K562 (cell line): ENCODE results near the gene ABHD16B. TPM values are rescaled to one million over a fixed set of nuclear protein-coding genes. Genes with fewer than 3 reads are reported as not detected.

Experiments
- ATAC-seq: fragments of 200-7000 bp; cut with Tn5 transposase; 3 replicates; pipeline ENCODE4 v1.9.1; 2020; ENCODE audit warnings: moderate library complexity
- BruUV-seq: library from RNA; stranded (reverse); fragments of 400-500 nt; replicated peaks from 2 replicates; lab custom pipeline; 2021; lab: Mats Ljungman, UMichigan
- CTCF ChIA-PET: fragments of 300-600 bp; formaldehyde crosslinking; extraction: SDS; loops from one replicate; lab custom pipeline; 2021; ENCODE audit warnings: low intra/inter-chr PET ratio; lab: Yijun Ruan, JAX
- POLR2A ChIA-PET: fragments of 300-600, 350-650 bp; sonication (Branson Sonifier 250); formaldehyde crosslinking; extraction: SDS; loops from one replicate; lab custom pipeline; 2021; ENCODE audit warnings: antibody characterized with exemption, inconsistent platforms; lab: Yijun Ruan, JAX
- DNase-seq, 4 experiments: peaks; one replicate each; pipeline versions ENCODE4 v3.0.0 to v3.0.0-alpha.2; 2011 to 2018; ENCODE audit warnings: low spot score in 3 of 4, mixed read lengths in 3 of 4; ENCODE audit errors: extremely low read depth in 1 of 4
- FAIRE-seq: peaks from 2 replicates; lab custom pipeline; 2011; peaks lifted over from hg19 to GRCh38; lab: Jason Lieb, UNC
- H2AFZ ChIP-seq: 2 replicates; pipeline ENCODE4 v1.6.0; 2011; ENCODE audit warnings: low read depth, low read length, control low read depth, inconsistent platforms
- H3K27ac ChIP-seq: fragments of 200-600 bp; 3 replicates; pipeline ENCODE4 v1.8.0; 2011; ENCODE audit warnings: low read depth, mild to moderate bottlenecking, control low read depth, inconsistent platforms, low read length, moderate library complexity, mixed read lengths; ENCODE audit errors: extremely low read depth
- H3K27me3 ChIP-seq, 2 experiments: fragments of 300-600 bp in 1 of 2; 2 replicates in 1 of 2; 3 replicates in 1 of 2; pipeline versions ENCODE4 v1.6.0 to v1.8.0; 2011; ENCODE audit warnings: inconsistent platforms in 2 of 2, low read length in 2 of 2, mild to moderate bottlenecking in 1 of 2, mixed read lengths in 1 of 2, moderate library complexity in 1 of 2; ENCODE audit not compliant: control insufficient read depth in 2 of 2, insufficient read depth in 2 of 2
- H3K36me3 ChIP-seq: fragments of 300-600 bp; 3 replicates; pipeline ENCODE4 v1.8.0; 2011; ENCODE audit warnings: mild to moderate bottlenecking, low read length, inconsistent platforms; ENCODE audit not compliant: control insufficient read depth, insufficient read depth
- H3K4me1 ChIP-seq, 2 experiments: fragments of 200-600 bp in 1 of 2; replicated peaks in 1 of 2; 2 replicates in 1 of 2; 3 replicates in 1 of 2; pipeline versions ENCODE4 v1.5.1 to v1.8.0; 2011; ENCODE audit warnings: inconsistent platforms in 2 of 2, low read length in 2 of 2, mild to moderate bottlenecking in 1 of 2, mixed read lengths in 1 of 2, moderate library complexity in 1 of 2; ENCODE audit not compliant: control insufficient read depth in 2 of 2, insufficient read depth in 2 of 2
- H3K4me2 ChIP-seq: 2 replicates; pipeline ENCODE4 v1.6.1; 2011; ENCODE audit warnings: low read length, control low read depth, inconsistent platforms, mixed read lengths; ENCODE audit not compliant: insufficient read depth
- H3K4me3 ChIP-seq: fragments of 200-600 bp; sonication (generic), shearing (Covaris generic); 2 replicates; pipeline ENCODE4 v1.5.1; 2016; ENCODE audit warnings: control low read depth, inconsistent platforms
- H3K79me2 ChIP-seq: fragments of 200-600 bp; 3 replicates; pipeline ENCODE4 v1.8.0; 2011; ENCODE audit warnings: low read length, inconsistent platforms; ENCODE audit not compliant: control insufficient read depth, insufficient read depth
- H3K9ac ChIP-seq, 2 experiments: 2 replicates each; pipeline versions ENCODE4 v1.6.0 to v1.6.1; 2011; ENCODE audit warnings: low read depth in 2 of 2, low read length in 2 of 2, control low read depth in 1 of 2, inconsistent platforms in 1 of 2, mild to moderate bottlenecking in 1 of 2, mixed read lengths in 1 of 2; ENCODE audit not compliant: insufficient read depth in 1 of 2
- H3K9me1 ChIP-seq: one replicate; pipeline ENCODE4 v1.6.0; 2011; ENCODE audit warnings: inconsistent platforms, mild to moderate bottlenecking, low read length, moderate library complexity; ENCODE audit not compliant: control insufficient read depth, insufficient read depth
- H3K9me3 ChIP-seq: replicated peaks from 2 replicates; pipeline ENCODE4 v1.5.1; 2011; ENCODE audit warnings: low read depth, low read length, inconsistent platforms; ENCODE audit not compliant: control insufficient read depth, insufficient read depth
- H4K20me1 ChIP-seq: replicated peaks from 2 replicates; pipeline ENCODE4 v1.6.1; 2011; ENCODE audit warnings: low read length, inconsistent platforms, mixed read lengths; ENCODE audit not compliant: control insufficient read depth, insufficient read depth
- HDAC1 ChIP-seq, 2 experiments: fragments of 450-650 bp; IDR thresholded peaks; 2 replicates each; pipeline ENCODE4 v1.6.1; 2016 to 2017; ENCODE audit warnings: inconsistent platforms in 1 of 2, mild to moderate bottlenecking in 1 of 2, moderate library complexity in 1 of 2
- HINFP ChIP-seq: fragments of 450-650 bp; conservative IDR thresholded peaks from 2 replicates; pipeline ENCODE4 v1.6.1; 2016; ENCODE audit warnings: missing genetic modification characterization, low read depth, mild to moderate bottlenecking, control low read depth, missing compliant biosample characterization
- HSF4 ChIP-seq: fragments of 250-450 bp; sonication (Bioruptor Pico); IDR thresholded peaks from 2 replicates; pipeline ENCODE4 v2.1.2; 2022; ENCODE audit warnings: mild to moderate bottlenecking, moderate library complexity, borderline replicate concordance
- IRF2 ChIP-seq: sonication (generic); formaldehyde crosslinking; IDR thresholded peaks from 2 replicates; pipeline ENCODE4 v1.8.1; 2022; ENCODE audit warnings: mild to moderate bottlenecking, missing genetic modification reagents
- LCOR ChIP-seq: sonication (generic); formaldehyde crosslinking; IDR thresholded peaks from 2 replicates; pipeline ENCODE4 v1.8.0; 2022; ENCODE audit warnings: mild to moderate bottlenecking, missing genetic modification reagents
- MCM7 ChIP-seq, 2 experiments: fragments of 450-650 bp; IDR thresholded peaks; 2 replicates each; pipeline ENCODE4 v1.6.1; 2016 to 2018
- NR2C1 ChIP-seq, 2 experiments: fragments of 450-650 bp; IDR thresholded peaks; 2 replicates each; pipeline ENCODE4 v1.6.1; 2017; ENCODE audit warnings: mild to moderate bottlenecking in 2 of 2, antibody characterized with exemption in 1 of 2, inconsistent platforms in 1 of 2, missing compliant biosample characterization in 1 of 2, missing genetic modification characterization in 1 of 2
- POLR2G ChIP-seq: fragments of 200-400 bp; formaldehyde crosslinking; IDR thresholded peaks from 2 replicates; pipeline ENCODE4 v1.6.1; 2017; ENCODE audit warnings: low read depth, mild to moderate bottlenecking, antibody characterized with exemption, low read length, moderate library complexity
- SMARCE1 ChIP-seq: fragments of 450-650 bp; IDR thresholded peaks from 2 replicates; pipeline ENCODE4 v1.7.1; 2016; ENCODE audit warnings: mild to moderate bottlenecking
- SP2 ChIP-seq: IDR thresholded peaks from 2 replicates; pipeline ENCODE4 v1.6.1; 2011; ENCODE audit warnings: mild to moderate bottlenecking, low read depth, low read length, moderate library complexity; ENCODE audit not compliant: poor library complexity, severe bottlenecking; ENCODE audit errors: extremely low read depth
- TAF9B ChIP-seq: fragments of 450-650 bp; IDR thresholded peaks from 2 replicates; pipeline ENCODE4 v1.6.1; 2018; ENCODE audit warnings: mild to moderate bottlenecking; ENCODE audit not compliant: partially characterized antibody
- ZBTB49 ChIP-seq: sonication (generic); formaldehyde crosslinking; IDR thresholded peaks from 2 replicates; pipeline ENCODE4 v1.8.0; 2022; ENCODE audit warnings: missing genetic modification reagents, mild to moderate bottlenecking, borderline replicate concordance
- ZEB2 ChIP-seq: fragments of 450-650 bp; IDR thresholded peaks from 2 replicates; pipeline ENCODE4 v1.6.1; 2016
- ZNF384 ChIP-seq: IDR thresholded peaks from 2 replicates; pipeline ENCODE4 v1.6.1; 2012; ENCODE audit warnings: low read depth, low read length, improper control_type of control experiment
- whole genome bisulfite sequencing: fragments of 100-300 bp; shearing (Covaris generic); methylation state at CpG from one replicate; pipeline ENCODE4 v1.1.6; 2016; ENCODE audit warnings: low coverage, mixed read lengths; ENCODE audit not compliant: insufficient coverage; ENCODE audit errors: missing lambda C conversion rate; 5-methylcytosine and 5-hydroxymethylcytosine counted together
- in situ Hi-C: fragments of 300-500 bp; cut with MboI; formaldehyde crosslinking; loops from 4 replicates; pipeline ENCODE4 v1.15.0; 2018; ENCODE audit warnings: inconsistent platforms, mixed read lengths
- intact Hi-C: fragments of 100-400 bp; cut with micrococcal nuclease; formaldehyde crosslinking; loops from 2 replicates; pipeline ENCODE4 v1.14.2; 2022
- polyA plus RNA-seq, 8 experiments: library from polyadenylated mRNA; depleted of rRNA in 4 of 8; stranded (reverse) in 5 of 8; unstranded in 3 of 8; fragments of >200 nt; fragmentation: Nextera tagmentation in 2 of 8; fragmentation: Illumina TruSeq in 1 of 8; extraction: Ambion mirVana in 2 of 8; extraction: Trizol in 1 of 8; gene quantifications; 2 replicates each; pipeline versions ENCODE4 v1.2.1 to v1.2.3, GENCODE V29; 2011 to 2014; ENCODE audit warnings: inconsistent platforms in 1 of 8, missing spikeins in 1 of 8
- total RNA-seq, 7 experiments: library from RNA; depleted of rRNA in 6 of 7; stranded (reverse); fragments of >200 nt in 6 of 7; fragmentation: Illumina TruSeq in 2 of 7; extraction: Trizol in 2 of 7; gene quantifications; 2 replicates each; pipeline versions ENCODE4 v1.2.1 to v1.2.3, GENCODE V29; 2011 to 2021; ENCODE audit warnings: low replicate concordance in 1 of 7
- TF ChIP-seq, protein P1 (sequence below): fragments of 250-450 bp; sonication (Bioruptor Pico); IDR thresholded peaks from 2 replicates; pipeline ENCODE4 v1.8.0; 2022; ENCODE audit warnings: moderate library complexity, mild to moderate bottlenecking, inconsistent platforms
- TF ChIP-seq, protein P2 (sequence below): fragments of 200-800 bp; sonication (Bioruptor generic); IDR thresholded peaks from 2 replicates; pipeline ENCODE4 v1.6.1; 2017; ENCODE audit warnings: missing genetic modification characterization, missing compliant biosample characterization

ABHD16B gene
- total and polyA plus RNA-seq, 9 of the 15 experiments (the other 6 are each of a cell fraction or from before 2014, with no cell fraction given), result not detected

- BruUV-seq, result no TSS peak
- peak; percentile 88 for FAIRE-seq
- ChIA-PET POLR2A (no interaction called here), CTCF (no interaction called here)
- Histone ChIP-seq H3K79me2 (no peaks in the 10 kb centered on the region; the same call in 2 of the 3 replicates), H3K36me3 (no peaks in the 10 kb centered on the region), H4K20me1 (no peaks in the 10 kb centered on the region), H3K9ac (peak overlapping the region; percentile 61 to 84), H3K4me2 (peak overlapping the region; percentile 64), H3K9me3 (no peaks in the 10 kb centered on the region), H3K27me3 (no peaks in the 10 kb centered on the region), H3K27ac (peak overlapping the region; percentile 75; the same call in 2 of the 3 replicates), H2AFZ (peak overlapping the region; percentile 93), H3K4me3 (peak overlapping the region; percentile 40), H3K9me1 (peaks cover 2% of the 10 kb centered on the region), H3K4me1 (peaks cover 24 to 65% of the 10 kb centered on the region in 2 experiments)
- DNase-seq, result peak; percentile 76 to 90 (median 81)
- 2% methylated on average over 19 of the region's 24 CpGs for WGBS
- intact Hi-C loops (no loop called here), in situ Hi-C loops (no loop called here)
- ATAC-seq, result peak; percentile 87
- TF ChIP-seq HDAC1 (IDR thresholded peaks at IDR 0.05) (peak in 1 of 2 experiments; percentile 60; a peak in 1 of 4 replicates), ZEB2 (no peak), TAF9B (no peak), SP2 (no peak), LCOR (no peak), ZBTB49 (no peak), NR2C1 (IDR thresholded peaks at IDR 0.05) (peak; percentile 53; the same call in 1 of the 2 replicates), NR2C1 (tag; IDR thresholded peaks at IDR 0.05) (no peak), SMARCE1 (0 out of 2 replicates have a peak, but pooled peaks have one; percentile 58), ZNF384 (peak; percentile 77), HSF4 (CRISPR knock-in tag) (no peak), HINFP (tag) (peak; percentile 64; the same call in 1 of the 2 replicates), IRF2 (CRISPR knock-in tag) (no peak), MCM7 (IDR thresholded peaks at IDR 0.05) (no peak), POLR2G (peak; percentile 62)
- TF ChIP-seq, protein P1, sequence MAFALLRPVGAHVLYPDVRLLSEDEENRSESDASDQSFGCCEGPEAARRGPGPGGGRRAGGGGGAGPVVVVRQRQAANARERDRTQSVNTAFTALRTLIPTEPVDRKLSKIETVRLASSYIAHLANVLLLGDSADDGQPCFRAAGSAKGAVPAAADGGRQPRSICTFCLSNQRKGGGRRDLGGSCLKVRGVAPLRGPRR (CRISPR knock-in tag), result no peak
- TF ChIP-seq, protein P2, sequence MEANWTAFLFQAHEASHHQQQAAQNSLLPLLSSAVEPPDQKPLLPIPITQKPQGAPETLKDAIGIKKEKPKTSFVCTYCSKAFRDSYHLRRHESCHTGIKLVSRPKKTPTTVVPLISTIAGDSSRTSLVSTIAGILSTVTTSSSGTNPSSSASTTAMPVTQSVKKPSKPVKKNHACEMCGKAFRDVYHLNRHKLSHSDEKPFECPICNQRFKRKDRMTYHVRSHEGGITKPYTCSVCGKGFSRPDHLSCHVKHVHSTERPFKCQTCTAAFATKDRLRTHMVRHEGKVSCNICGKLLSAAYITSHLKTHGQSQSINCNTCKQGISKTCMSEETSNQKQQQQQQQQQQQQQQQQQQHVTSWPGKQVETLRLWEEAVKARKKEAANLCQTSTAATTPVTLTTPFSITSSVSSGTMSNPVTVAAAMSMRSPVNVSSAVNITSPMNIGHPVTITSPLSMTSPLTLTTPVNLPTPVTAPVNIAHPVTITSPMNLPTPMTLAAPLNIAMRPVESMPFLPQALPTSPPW (CRISPR knock-in tag), result peak; percentile 70
Observed at GRCh38 chr20:63846128-63846771, 15.0 kb upstream of the ABHD16B start.
